ENCODE results near the gene CPT1B.

DNA sequence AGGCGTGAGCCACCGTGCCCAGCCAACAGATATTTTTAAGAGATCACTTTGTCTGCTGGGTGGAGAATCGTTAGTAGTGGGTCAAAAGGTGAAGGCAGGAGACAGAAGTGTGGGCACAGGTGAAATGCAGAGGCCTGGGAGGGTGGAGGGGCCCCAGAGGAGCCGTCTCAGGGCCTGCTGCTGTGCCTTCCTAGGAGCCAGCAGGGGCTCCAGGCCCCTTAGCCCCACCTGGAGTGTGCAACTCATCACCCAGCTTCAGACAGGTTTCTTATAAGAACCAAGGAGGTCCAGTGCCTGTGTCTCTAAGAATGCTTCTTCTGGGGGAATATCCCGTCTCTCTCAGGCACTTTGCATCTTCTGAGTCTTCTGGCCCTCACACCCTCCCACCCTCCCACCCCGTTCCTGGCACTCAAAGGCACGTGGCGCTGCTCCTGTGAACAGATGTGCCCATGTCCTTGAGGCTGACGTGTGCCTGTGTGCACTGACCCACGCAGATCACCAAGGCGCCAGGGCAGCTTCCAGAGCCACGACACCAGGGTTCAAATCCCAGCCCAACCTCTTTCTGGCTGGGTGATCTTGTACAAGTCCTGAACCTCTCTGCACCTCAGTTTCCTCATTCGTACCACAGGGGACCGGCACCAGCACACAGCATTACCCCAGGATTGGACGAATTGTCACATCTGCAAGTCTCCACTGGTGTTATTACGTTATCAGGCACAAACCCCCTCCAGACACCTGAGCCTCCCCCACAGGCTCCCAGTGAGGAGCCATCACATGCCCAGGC, 46.3 kb upstream of the CPT1B start:
- TF ChIP-seq KDM1A (IDR thresholded peaks at IDR 0.05; ENCODE audit: borderline replicate concordance, low read length) (no peak), CTCF (IDR thresholded peaks at IDR 0.05; ENCODE audit: control extremely low read depth in 1 of 3, insufficient read depth in 1 of 3, low read depth in 1 of 3, low read length in 3 of 3) (no peak), RAD21 (IDR thresholded peaks at IDR 0.05 in 1 of 2, conservative IDR thresholded peaks at IDR 0.05 in 1 of 2; ENCODE audit: low read depth in 2 of 2, low read length in 2 of 2) (no peak), EP300 (IDR thresholded peaks at IDR 0.05; ENCODE audit: borderline replicate concordance in 1 of 2, low read depth in 2 of 2, low read length in 2 of 2) (no peak), SP4 (IDR thresholded peaks at IDR 0.05; ENCODE audit: low read length) (no peak), USF2 (IDR thresholded peaks at IDR 0.05; ENCODE audit: low read length) (no peak)
